HG03103 (cell line): ENCODE data around the gene PLEKHH1.
"Not testable (repeated sequence)": the region's sequence is repeated elsewhere in the genome, so short reads cannot be mapped to it uniquely, and the experiment has no call there.

ENCODE experiments used
- ATAC-seq: cut with Tn5 transposase; IDR thresholded peaks from one replicate; pipeline ENCODE4 v1.9.1; 2021; ENCODE audit warnings: low read depth; ENCODE audit not compliant: unreplicated experiment

PLEKHH1 gene

GRCh38 chr14:67619446-67620216, 86.5 kb downstream of the PLEKHH1 start, which contains the start of gene ARG2:
Gene ARG2, plus strand, starts transcription at chr14:67619920. Its CDS starts 58 bp downstream, at chr14:67619978.
- ATAC-seq: peak; percentile 87

DNA sequence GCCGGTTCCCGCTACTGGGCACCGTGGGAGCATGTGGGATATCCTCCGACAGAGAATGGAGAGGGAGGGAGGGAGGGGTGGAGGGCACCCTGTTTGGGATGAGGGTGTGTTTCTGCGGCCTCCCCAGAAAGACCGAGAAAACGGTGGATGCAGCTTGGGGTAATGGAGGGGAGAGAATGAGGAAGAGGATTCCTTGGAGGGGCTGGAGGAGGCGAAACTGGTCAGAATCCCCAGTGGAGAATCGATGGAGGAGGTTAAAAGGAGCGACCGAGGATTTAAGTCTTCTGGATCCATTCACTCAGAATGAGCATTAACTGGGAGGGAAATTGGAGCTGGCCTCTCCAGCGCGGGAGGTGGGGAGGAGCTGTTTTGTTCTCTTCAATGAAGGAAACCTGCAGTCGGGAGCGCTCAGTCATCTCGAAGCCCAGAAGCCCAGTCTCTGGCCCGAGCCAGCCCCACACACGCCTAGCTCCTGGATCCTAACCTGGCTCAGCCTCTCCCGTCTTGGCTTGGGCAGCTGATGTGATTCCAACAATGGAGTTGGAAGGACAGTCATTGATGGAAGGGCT, 87.2 kb downstream of the PLEKHH1 start:
- no peak for ATAC-seq

GRCh38 chr14:67622675-67623074, 89.6 kb downstream of the PLEKHH1 start:
- ATAC-seq: no peak

DNA sequence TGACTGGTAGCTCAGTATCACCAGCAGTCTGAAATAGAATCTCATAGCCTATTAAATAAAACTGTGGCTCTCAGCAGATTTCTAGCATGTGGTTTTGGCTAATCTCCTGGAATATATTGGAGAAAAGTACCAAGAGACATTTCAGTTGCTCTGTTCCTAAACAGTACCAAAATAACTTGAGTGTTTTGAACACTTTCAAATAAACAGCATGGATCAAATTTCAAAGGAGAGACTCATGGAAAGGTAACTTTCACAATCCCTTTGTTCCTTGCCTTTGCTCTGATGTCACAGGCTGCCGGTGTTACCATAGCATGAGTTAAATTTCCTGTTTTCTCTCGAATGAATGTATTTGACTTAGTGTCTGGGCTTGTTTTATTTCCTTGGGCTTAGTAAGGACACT, 90.0 kb downstream of the PLEKHH1 start:
- ATAC-seq: no peak

DNA sequence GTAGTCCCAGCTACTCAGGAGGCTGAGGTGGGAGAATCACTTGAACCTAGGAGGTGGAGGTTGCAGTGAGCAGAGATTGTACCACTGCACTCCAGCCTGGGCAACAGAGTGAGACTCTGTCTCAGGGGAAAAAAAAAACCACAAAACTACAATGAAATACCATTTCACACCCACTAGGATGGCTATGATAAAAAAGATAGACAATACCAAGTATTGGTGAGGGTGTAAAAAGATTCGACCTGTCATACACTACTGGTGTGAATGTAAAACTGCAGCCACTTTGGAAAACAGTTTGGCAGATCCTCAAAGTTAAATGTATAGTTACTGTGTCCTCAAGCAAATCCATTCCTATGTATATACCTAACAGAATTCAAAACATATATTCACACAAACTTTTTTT, 93.0 kb downstream of the PLEKHH1 start:
- not testable (repeated sequence) for ATAC-seq

- no peak for ATAC-seq
These were observed 94.4 kb downstream of the PLEKHH1 start for GRCh38 chr14:67627519-67627918.

DNA sequence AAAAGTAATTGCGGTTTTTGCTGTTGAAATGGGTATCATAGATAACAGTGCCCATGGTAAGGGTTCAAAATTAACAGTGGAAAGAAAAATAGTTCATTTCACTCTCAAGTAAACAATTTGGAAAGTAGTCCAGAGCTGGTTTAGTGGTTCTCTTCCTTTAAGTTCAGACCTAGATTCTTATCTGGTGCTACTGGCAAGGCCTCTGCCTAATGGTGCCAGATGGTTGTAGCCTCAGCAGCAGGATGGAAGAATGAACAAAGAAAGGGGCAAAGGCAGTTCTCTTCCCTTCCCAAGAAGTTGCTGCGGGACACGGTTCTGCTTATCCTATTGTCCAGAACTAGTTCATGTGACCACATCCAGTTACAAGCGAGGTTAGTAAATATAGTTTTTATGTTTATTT, 97.1 kb downstream of the PLEKHH1 start:
- ATAC-seq: no peak

DNA sequence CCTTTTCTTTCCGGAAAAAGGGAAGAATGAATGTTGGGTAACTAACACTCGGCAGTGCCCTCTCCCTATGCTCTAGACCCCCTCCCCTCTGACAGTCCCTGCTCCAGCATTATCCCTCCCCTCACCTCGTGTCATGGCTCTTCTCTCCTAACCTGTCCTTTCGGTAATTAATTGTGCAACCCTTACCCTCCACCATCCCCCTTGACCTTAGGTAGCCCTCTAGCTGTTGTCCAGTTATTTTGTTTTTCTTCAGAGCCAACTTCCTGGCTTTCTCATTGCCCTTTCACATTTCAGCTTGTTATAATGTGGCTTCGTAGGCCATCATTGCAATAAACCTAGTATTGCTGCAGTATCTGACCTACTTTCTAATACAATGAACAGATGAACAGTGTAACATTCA, 97.8 kb downstream of the PLEKHH1 start:
- no peak for ATAC-seq

- no peak for ATAC-seq
These were observed 100.5 kb downstream of the PLEKHH1 start for GRCh38 chr14:67633451-67634147.

GRCh38 chr14:67636361-67636919, 103.3 kb downstream of the PLEKHH1 start:
- ATAC-seq: no peak

DNA sequence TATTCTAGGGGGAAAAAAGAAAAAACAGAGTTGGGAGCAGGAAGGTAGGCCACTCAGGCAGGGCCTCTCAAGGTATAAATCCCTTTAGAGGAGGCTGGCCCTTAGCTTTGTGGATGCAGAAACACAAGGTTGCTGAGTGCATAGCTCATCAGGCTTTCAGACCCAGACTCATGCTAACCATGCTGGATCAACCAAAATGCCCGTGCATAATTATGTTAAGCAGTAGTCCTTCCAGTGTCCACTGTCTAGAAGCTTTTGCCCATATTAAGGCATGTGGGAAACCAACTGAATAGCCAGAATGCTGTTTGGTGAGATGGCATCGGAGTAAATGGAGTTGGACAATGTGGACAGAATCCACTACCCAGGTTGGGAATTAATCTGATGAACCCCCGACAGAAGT, 105.6 kb downstream of the PLEKHH1 start:
- ATAC-seq: no peak
